ENCODE data around the gene MYO18A.

Gene MYO18A

GRCh38 chr17:29124925-29125273 is 55.3 kb downstream of the MYO18A start:
- no peak for DNase-seq (ENCODE audit: low read depth, low spot score)

DNA sequence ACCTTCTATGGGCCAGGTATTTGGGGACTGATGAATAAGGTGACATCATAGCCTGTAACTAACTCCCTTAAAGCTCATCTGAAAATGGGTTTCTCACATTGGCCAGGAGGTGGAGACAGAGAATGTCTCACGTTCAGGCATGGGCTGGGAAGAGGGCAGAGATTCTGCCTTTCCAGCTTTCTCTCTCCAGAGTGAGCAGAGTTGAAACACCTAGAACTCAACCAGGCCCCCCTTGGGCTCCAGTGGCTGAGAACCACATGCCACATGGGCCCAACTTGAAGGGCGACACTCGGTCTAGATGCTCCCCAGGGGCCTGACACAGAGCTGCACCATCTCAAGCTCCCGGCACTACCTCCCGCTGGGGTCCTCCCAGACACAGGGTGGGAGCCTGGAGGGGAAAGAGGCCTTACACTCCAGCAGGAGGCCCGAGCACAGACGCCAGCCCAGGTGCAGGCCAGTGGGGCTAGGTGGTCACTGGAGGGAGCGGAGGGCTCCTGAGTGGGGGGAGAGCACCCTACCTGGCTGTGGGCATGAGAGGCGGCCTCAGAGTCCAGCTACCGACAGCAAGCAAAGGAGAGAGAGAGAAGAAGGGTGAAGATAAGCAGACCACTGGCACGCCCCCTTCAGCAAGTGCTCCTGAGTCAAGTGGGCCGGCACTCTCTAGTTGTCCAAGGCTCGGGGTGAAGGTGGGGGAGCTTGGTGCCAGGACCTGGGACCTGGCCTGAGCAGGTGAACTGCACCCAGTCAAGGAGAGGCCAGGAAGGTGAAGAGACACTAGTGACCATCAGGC is 55.9 kb downstream of the MYO18A start:
- DNase-seq (ENCODE audit: low read depth, low spot score), result peak; percentile 68

DNA sequence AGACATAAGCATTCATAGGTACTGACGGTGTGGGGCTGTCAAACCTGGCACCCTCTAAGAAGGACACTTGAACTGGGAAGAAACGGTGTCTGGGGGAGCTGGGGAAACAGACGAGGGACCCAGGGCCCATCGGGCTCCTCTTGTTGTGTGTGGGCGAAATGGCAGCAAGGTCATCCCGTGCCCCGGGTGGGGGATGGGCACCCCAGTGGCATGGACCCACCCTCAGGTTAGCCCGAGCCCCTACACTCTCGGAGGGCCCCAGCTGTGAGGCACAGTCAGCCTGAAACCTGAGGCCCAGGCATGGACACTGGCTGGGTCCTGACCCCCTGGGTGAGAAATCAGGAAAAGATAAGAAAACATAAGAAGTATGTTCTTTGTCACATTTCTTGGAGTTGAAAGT is 57.1 kb downstream of the MYO18A start:
- no peak for DNase-seq (ENCODE audit: low read depth, low spot score)

- DNase-seq (ENCODE audit: low read depth, low spot score), result no peak
Observed at GRCh38 chr17:29121442-29121841, 58.8 kb downstream of the MYO18A start.

DNA sequence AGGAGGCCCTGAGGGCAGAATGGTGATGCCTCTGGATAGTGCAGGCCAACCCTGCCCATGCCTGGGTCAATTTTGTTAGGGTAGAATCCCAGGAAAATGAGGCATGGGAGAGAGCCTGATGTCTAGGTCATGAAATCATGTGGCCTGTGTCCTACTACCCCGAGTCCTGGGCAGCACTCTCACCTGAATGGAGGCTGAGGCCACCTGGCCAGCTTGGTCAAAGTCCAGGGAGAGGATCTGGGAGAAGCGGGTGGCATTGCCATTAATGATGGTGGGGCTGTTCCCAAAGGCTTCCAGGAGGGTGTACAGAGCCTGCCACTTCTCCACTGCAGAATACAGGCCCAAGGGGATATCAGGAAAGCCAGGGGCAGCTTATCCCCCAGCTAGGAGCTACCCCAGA is 59.8 kb downstream of the MYO18A start:
- no peak for DNase-seq (ENCODE audit: low read depth, low spot score)

- DNase-seq (ENCODE audit: low read depth, low spot score), result no peak
Observed at GRCh38 chr17:29119265-29119664, 60.9 kb downstream of the MYO18A start.

DNA sequence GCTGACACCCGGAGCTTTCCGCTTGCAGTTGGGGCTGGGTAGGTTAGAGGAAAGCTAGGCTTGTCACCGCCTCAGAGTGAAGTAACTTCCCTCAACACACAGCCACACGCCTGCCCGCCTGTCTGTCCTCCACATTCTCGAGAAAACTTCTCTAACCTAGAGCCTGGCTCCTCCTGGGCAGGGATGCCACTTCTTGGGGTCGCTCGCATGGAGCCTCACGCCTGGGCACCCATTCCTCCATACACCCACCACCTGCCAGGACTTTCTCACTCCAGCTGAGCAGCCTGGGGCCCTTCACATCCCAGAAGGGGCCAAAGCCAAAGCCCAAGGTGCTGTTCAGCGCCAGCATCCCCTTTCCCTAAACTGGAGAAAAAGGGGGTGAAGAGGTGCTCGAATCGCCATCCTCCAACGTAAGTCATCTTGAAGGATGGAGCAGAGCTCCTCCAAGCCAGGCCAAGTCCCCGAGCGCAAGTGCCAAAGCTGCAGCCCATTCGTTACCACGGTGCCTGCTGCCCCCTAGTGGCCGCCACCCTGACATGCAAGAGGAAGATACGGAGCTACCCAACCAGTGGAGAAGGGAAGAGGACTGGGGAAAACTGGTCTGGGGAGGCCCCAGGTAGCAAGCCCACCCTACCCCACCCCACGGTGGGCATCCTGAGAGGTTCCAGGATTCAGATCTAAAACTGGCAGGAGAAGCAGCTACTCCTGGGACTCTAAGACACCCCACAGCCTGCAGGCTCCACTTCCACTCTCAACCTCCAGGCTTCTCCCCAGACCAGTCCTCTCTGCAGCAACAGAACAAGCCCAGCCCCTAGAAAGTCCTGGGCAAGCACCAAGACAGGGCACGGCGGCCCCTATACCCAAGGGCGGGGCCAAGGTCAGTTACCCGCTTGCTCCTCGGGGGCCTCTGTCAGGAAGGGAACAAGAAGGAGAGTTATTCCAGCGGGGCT is 63.1 kb downstream of the MYO18A start:
- DNase-seq (ENCODE audit: low read depth, low spot score), result peak; percentile 87

DNA sequence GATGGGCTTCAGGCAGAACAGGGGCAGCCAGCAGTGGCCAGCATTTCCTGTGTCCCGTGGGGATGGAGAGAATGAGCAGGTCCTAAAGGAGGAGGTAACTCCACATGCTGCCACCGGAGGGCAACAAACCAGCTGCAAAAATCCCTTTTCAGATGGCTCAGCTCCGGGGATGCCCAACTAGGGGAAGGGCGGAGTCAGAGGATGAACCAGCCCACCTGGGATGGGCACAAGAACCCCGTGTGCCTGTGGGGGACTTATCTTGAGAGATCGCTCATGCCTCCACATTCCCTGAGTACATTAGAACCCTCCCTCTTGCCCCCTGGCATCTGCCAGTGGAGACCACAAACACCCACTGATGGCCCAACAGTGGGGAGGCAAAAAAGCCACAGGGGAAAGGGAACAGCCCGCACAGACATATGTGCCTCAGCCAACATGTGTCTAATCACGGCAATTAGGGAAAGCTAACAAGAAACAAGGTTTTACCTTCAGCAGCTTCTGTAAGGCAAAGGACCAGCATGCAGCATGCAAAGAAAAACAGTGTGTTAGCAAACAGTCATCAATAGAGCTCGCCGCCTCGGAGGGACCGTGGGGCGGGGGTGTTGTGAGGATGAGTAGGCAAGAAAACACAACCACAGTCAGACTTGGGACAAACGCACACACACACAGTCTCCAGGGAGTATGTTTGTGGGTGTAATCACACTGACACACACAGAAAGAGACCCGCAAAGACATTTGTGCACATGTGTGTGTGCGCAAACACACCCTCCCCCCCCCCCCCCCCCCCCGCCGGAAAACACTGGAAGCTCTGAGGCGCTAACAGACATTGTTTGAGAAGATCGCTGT is 64.0 kb downstream of the MYO18A start:
- peak; percentile 67 for DNase-seq (ENCODE audit: low read depth, low spot score)

DNA sequence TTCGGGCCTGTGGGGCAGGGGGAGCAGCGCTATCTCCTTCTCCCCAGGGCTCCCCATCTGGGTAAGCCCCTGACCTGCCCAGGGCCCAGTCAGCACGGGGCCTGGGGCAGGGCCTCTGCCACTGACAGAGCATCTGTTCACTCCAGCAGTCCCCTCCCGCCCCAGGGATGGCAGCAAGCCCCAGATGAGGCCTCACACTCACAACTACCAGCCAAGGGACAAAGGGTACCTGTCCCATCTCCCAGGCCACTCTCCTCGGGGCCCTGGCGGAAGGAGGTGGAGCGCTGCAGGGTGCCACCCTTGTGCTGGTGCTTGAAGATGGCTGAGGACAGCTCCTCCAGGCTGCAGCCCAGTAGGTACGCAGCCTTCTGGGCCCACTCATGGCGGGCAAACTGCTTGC is 64.8 kb downstream of the MYO18A start:
- DNase-seq (ENCODE audit: low read depth, low spot score), result no peak

DNA sequence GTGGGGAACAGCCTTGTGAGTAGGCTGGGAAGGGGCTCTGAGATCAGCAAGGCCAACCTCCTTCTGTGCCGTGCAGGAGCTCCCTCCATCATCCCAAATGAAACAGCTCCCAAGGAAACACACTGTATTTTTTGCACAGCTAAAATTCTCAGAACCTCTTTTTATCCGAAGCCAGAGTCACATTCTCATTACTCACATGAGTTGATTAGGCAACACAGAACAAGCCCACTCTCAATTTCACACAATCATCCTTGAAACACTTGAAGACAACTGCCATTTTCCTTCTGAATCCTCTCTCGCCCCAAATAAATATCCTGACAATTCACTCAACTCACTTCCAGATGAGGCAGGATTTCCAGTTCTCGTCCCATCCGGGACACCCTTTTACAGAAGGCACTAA is 66.1 kb downstream of the MYO18A start:
- DNase-seq (ENCODE audit: low read depth, low spot score), result no peak

- no peak for DNase-seq (ENCODE audit: low read depth, low spot score)
Observed at GRCh38 chr17:29113334-29113733, 66.9 kb downstream of the MYO18A start.

DNA sequence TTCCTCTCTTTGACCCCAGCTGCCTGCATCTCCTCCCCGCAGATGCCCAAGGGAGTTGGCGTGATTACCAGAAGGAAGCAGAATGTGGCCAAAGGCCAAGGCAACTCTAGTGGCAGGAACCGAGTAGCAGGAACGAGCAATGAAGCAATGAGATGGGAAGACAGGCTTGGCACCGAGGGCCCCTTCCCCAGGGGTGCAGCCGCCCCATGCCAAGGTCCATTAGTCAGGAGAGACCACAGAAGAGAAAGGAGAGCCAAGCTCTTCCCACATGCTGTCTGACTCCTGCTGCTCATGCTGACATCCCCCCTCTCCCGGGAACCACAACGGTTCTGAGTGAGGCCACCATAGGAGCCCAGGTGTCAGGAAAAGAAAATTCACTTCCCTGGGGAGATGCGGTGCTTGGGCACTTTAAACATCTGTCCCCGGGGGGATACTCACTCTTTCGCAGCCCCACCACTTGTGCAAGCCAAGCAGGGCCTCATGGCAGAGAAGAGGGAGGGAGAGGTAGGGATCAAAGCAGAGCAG is 67.4 kb downstream of the MYO18A start:
- DNase-seq (ENCODE audit: low read depth, low spot score), result no peak

GRCh38 chr17:29111816-29112499 is 68.2 kb downstream of the MYO18A start:
- peak; percentile 81 for DNase-seq (ENCODE audit: low read depth, low spot score)

- no peak for DNase-seq (ENCODE audit: low read depth, low spot score)
Observed at GRCh38 chr17:29110372-29110757, 69.8 kb downstream of the MYO18A start.

GRCh38 chr17:29109477-29110371 is 70.5 kb downstream of the MYO18A start:
- peak; percentile 31 for DNase-seq (ENCODE audit: low read depth, low spot score)

DNA sequence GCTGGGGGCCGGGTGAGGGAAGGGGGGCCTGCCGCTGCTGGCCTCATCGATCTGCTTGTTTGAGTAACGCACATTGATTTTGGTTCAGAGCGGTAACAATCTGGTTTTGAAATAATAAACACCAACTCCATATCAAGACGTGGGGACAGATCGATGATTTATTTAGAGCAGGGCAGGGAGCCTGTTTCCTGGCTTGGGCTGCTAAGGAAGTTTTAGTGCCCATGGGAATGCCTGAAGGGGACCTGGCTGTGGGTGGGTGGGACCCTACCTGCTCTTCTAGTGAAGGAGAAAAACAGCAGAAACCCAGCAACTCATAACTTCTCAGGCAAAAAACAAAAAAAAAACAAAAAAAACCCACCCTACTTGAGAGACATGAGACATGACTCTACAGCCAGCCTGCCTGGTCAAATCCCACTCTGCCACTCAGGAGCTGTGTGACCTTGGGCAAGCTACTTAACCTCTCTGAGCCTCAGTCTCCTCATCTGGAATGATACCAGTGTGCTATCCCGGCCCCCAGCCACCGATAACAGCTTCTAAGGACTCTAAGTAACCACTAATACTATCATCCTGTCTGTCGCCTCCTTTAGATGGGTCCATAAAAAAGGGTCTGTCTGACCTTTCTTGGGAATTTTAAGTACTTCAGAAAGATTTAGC is 71.2 kb downstream of the MYO18A start:
- no peak for DNase-seq (ENCODE audit: low read depth, low spot score)

- no peak for DNase-seq (ENCODE audit: low read depth, low spot score)
Observed at GRCh38 chr17:29107933-29108822, 72.0 kb downstream of the MYO18A start.

DNA sequence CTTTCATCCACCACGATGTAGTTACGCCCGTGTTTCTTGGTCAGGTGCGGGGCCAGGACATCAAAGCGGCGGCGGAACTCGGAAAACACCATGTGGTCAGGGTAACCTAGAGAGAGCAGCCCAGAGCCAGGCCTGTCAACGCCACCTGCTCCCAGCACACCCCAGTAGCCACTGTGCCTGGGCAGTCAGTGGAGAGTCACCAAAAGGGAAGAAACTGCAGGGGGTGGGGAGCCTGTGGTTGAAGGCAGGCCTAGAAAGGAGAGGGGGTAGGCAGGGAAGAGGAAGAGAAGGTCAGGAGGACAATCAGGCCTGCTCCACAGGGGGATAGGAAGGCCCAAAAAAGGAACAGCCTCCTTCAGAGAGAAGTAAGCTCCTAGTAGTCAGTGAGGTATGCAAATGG is 73.1 kb downstream of the MYO18A start:
- DNase-seq (ENCODE audit: low read depth, low spot score), result no peak

- DNase-seq (ENCODE audit: low read depth, low spot score), result no peak
Observed at GRCh38 chr17:29103341-29103740, 76.9 kb downstream of the MYO18A start.
